ENCODE results near the gene DCAF11. TPM values are rescaled to one million over a fixed set of nuclear protein-coding genes. Genes with fewer than 3 reads are reported as not detected.

Gene DCAF11
- total and polyA plus RNA-seq, 2 of the 13 experiments (the other 11 are each of a cell fraction or from before 2014, with no cell fraction given): 150 to 257 TPM

DNA sequence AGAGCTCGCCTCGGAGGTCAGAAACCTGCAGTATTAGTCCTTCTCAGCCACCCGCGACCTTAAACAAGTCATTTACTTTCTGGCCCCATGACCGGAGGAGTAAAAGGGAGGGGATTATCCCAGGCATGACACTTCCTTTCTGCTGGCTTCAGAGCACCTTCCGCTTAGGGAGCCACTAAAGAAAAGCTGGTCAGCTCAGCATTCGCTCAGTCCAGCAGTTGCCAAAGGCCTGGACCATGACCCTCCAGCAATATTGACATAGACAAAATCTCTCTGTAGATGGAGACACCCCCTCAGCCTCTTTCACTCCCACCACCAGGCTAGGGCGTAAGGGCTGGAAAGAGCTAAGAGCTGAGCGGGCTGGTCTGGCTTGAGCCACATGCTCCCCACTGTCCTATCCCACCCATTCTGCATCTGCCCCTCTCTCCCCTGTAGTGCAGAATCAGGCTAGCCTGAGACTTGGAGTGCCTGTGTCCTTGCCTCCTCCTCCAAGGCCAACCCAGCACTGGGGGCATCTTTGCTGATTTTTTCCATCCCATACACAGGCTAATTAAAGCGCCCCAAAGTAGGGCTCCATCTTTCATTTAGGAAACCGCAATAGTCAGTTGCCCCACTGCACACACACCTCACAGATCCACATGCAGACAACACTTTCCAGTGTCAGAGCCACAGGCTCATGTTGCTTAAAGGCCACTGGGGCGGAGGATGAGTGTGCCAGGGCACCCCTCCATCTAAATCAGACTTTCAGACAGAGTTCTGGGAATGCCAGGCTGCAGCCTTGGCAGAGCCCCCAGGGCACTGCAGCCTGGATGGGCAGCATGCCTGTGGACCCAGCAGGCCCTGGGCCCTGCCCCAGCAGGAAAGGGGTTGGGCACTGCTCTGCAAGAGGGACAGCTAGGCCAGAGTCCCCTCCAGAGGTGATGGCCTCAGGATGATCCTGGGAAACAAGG is 47.2 kb upstream of the DCAF11 start (continued):
- TF ChIP-seq, protein P1, sequence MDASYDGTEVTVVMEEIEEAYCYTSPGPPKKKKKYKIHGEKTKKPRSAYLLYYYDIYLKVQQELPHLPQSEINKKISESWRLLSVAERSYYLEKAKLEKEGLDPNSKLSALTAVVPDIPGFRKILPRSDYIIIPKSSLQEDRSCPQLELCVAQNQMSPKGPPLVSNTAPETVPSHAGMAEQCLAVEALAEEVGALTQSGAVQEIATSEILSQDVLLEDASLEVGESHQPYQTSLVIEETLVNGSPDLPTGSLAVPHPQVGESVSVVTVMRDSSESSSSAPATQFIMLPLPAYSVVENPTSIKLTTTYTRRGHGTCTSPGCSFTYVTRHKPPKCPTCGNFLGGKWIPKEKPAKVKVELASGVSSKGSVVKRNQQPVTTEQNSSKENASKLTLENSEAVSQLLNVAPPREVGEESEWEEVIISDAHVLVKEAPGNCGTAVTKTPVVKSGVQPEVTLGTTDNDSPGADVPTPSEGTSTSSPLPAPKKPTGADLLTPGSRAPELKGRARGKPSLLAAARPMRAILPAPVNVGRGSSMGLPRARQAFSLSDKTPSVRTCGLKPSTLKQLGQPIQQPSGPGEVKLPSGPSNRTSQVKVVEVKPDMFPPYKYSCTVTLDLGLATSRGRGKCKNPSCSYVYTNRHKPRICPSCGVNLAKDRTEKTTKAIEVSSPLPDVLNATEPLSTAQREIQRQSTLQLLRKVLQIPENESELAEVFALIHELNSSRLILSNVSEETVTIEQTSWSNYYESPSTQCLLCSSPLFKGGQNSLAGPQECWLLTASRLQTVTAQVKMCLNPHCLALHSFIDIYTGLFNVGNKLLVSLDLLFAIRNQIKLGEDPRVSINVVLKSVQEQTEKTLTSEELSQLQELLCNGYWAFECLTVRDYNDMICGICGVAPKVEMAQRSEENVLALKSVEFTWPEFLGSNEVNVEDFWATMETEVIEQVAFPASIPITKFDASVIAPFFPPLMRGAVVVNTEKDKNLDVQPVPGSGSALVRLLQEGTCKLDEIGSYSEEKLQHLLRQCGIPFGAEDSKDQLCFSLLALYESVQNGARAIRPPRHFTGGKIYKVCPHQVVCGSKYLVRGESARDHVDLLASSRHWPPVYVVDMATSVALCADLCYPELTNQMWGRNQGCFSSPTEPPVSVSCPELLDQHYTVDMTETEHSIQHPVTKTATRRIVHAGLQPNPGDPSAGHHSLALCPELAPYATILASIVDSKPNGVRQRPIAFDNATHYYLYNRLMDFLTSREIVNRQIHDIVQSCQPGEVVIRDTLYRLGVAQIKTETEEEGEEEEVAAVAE (CRISPR knock-in tag; IDR thresholded peaks at IDR 0.05; ENCODE audit: borderline replicate concordance): 0 out of 2 replicates have a peak, but pooled peaks have one; percentile 45
- TF ChIP-seq THYN1 (CRISPR knock-in tag; IDR thresholded peaks at IDR 0.05; ENCODE audit: borderline replicate concordance, low read depth) (no peak), MIER3 (CRISPR knock-in tag; IDR thresholded peaks at IDR 0.05; ENCODE audit: borderline replicate concordance) (0 out of 2 replicates have a peak, but pooled peaks have one; percentile 51), FOXM1 (CRISPR knock-in tag; IDR thresholded peaks at IDR 0.05) (no peak), MTA3 (CRISPR knock-in tag; IDR thresholded peaks at IDR 0.05) (no peak), ZNF724P (CRISPR knock-in tag; IDR thresholded peaks at IDR 0.05; ENCODE audit: borderline replicate concordance) (no peak; the same call in 1 of the 2 replicates), PHB2 (IDR thresholded peaks at IDR 0.05; ENCODE audit: partially characterized antibody) (no peak), RAD21 (CRISPR knock-in tag; IDR thresholded peaks at IDR 0.05) (no peak), ZNF703 (CRISPR knock-in tag; IDR thresholded peaks at IDR 0.05; ENCODE audit: borderline replicate concordance) (no peak), CAMTA2 (CRISPR knock-in tag; IDR thresholded peaks at IDR 0.05; ENCODE audit: borderline replicate concordance) (no peak), MEF2D (CRISPR knock-in tag; IDR thresholded peaks at IDR 0.05) (no peak), REPIN1 (CRISPR knock-in tag; IDR thresholded peaks at IDR 0.05; ENCODE audit: borderline replicate concordance, low read depth) (no peak), FOXA1 (IDR thresholded peaks at IDR 0.05) (no peak), FOXA1 (CRISPR knock-in tag; IDR thresholded peaks at IDR 0.05) (peak; percentile 89), CREM (IDR thresholded peaks at IDR 0.05) (no peak), CREM (CRISPR knock-in tag; IDR thresholded peaks at IDR 0.05) (no peak), ZNF335 (CRISPR knock-in tag; IDR thresholded peaks at IDR 0.05) (no peak)
- TF ChIP-seq, protein P2, sequence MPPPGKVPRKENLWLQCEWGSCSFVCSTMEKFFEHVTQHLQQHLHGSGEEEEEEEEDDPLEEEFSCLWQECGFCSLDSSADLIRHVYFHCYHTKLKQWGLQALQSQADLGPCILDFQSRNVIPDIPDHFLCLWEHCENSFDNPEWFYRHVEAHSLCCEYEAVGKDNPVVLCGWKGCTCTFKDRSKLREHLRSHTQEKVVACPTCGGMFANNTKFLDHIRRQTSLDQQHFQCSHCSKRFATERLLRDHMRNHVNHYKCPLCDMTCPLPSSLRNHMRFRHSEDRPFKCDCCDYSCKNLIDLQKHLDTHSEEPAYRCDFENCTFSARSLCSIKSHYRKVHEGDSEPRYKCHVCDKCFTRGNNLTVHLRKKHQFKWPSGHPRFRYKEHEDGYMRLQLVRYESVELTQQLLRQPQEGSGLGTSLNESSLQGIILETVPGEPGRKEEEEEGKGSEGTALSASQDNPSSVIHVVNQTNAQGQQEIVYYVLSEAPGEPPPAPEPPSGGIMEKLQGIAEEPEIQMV (CRISPR knock-in tag; IDR thresholded peaks at IDR 0.05; ENCODE audit: low read depth): 0 out of 2 replicates have a peak, but pooled peaks have one; percentile 64
- TF ChIP-seq, protein P3, sequence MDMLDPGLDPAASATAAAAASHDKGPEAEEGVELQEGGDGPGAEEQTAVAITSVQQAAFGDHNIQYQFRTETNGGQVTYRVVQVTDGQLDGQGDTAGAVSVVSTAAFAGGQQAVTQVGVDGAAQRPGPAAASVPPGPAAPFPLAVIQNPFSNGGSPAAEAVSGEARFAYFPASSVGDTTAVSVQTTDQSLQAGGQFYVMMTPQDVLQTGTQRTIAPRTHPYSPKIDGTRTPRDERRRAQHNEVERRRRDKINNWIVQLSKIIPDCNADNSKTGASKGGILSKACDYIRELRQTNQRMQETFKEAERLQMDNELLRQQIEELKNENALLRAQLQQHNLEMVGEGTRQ (IDR thresholded peaks at IDR 0.05; ENCODE audit: low read depth, low read length): no peak
- TF ChIP-seq, protein P3 (CRISPR knock-in tag; IDR thresholded peaks at IDR 0.05; ENCODE audit: borderline replicate concordance): no peak
- TF ChIP-seq, protein P4, sequence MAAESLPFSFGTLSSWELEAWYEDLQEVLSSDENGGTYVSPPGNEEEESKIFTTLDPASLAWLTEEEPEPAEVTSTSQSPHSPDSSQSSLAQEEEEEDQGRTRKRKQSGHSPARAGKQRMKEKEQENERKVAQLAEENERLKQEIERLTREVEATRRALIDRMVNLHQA (CRISPR knock-in tag; IDR thresholded peaks at IDR 0.05): no peak
